CD4-positive, alpha-beta T cell treated with Interleukin-15 for 4 hours (primary cell): ENCODE measurements around the gene MRPS34.
A peak's percentile ranks its signal among the peaks of the same experiment; 100 is the strongest.
"Not testable (repeated sequence)": the region's sequence is repeated elsewhere in the genome, so short reads cannot be mapped to it uniquely, and the experiment has no call there.

Experiments used
- DNase-seq: peaks from one replicate; pipeline ENCODE4 v3.0.0-alpha.2; 2020; ENCODE audit warnings: low spot score

MRPS34 gene

DNA sequence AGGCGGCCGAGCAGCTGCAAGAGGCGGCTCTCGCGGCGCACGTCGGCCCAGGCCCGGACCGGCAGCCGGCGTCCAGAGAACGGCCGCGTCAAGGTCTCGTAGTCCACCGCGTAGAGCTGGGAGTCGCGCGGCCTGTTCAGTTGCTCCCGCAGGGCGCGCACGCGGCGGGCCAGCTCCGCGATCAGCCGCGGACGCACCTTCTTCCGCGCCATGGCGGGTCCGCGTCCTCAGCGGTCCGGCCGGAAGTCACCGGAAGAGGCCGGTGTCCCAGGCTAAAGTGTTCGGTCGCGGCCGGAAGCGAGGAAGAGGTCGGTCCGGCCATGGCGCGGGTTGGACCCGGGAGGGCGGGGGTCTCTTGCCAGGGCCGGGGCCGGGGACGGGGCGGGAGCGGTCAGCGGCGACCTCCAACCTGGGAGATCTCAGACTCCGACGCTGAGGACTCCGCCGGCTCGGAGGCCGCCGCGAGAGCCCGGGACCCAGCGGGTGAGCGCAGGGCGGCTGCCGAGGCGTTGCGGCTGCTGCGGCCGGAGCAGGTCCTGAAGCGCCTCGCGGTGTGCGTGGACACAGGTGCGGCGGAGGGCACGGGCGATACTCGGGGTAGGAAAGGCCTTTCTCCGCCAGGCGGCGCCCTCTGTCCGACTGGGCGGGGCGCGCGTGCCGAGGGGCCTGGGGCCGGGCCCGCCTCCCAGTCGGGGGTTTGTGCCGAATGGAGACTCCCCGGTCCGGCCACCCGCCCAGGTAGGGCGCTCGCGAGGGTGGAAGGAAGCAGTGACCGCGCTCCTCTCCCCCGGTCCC lies at the start of gene MRPS34:
Gene MRPS34, minus strand, starts transcription at position 227 of the 795 bp plus-strand sequence. Its CDS starts 15 bp downstream, at position 212.
- peak; percentile 81 for DNase-seq

- DNase-seq, result no peak
Measured at GRCh38 chr16:1821861-1822611, 49.1 kb upstream of the MRPS34 start.

GRCh38 chr16:1820946-1821290 lies 48.0 kb upstream of the MRPS34 start:
- no peak for DNase-seq

- DNase-seq, result no peak
Measured at GRCh38 chr16:1820096-1820945, 47.4 kb upstream of the MRPS34 start.

GRCh38 chr16:1819611-1820010 lies 46.7 kb upstream of the MRPS34 start:
- no peak for DNase-seq

- DNase-seq, result no peak
Measured at GRCh38 chr16:1818873-1819525, 46.1 kb upstream of the MRPS34 start.

DNA sequence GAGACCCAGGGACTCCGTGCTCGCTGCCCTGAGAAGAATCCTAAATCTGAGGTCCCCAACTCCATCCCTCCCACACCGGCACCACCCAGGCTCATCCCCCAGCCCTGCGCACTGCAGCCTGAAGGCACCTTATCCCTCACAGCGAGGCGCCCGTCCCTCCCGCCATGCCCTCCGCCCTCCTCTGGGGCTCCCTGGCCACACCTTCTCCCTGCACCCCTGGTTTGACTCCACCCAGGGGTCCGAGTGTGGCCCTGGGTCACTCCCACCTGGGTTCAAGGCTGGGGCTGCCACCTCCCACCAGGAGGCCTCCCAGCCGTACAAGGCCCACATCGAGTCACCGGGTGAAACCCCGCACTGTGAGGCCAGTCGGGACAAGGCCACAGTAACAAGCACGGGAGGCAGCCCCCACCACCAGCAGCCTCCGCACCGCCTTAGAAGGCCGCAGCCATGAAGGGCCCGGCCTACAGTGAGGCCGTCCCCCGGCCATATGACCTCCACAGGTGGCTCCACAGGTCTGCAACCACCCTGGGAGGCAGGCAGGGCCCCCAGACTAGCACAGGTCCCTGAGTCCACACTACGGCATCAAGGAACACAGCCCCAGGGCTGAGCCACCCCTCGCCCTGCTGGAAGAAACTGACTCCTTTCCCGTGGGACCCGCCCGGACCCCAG lies 45.4 kb upstream of the MRPS34 start:
- DNase-seq, result no peak

DNA sequence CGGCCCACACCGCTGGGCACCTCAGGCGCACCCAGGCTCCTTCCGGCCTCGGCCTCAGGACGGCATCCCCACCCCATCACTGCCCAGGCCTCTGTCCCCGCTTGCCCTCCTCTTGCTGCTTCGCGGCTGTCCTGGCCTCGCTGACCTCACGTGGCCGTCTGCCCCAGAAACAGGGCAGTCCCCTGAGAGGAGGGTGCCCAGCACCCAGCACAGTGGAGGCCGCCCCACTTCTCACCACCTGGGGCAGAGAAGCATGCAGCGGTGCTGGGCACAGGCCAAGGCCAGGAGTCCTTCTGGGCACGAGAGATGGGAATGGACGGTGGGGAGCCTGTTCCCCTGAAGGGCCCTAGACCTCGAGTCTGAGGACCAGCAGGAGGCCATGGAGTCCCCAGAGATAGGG lies 44.8 kb upstream of the MRPS34 start:
- DNase-seq, result no peak

GRCh38 chr16:1817276-1817589 lies 44.3 kb upstream of the MRPS34 start:
- DNase-seq, result no peak

- no peak for DNase-seq
Measured at GRCh38 chr16:1816396-1817275, 43.7 kb upstream of the MRPS34 start.

DNA sequence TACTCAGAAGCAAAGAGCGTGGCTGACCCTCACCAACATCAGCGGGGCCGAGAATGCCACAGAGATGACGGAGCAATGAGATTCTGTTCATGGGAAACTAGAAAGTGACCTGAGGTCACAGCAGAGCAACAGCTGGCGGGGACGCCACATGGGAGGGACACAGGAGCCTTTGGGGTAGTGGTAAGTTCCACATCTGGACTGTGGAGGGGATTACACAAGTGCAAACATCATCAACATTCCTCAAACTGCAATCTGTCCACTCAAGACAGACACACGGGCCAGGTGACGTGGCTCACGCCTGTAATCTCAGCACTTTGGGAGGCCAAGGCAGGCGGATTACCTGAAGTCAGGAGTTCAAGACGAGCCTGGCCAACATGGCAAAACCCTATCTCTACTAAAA lies 42.5 kb upstream of the MRPS34 start:
- no peak for DNase-seq

GRCh38 chr16:1812732-1813163 lies 39.8 kb upstream of the MRPS34 start:
- peak; percentile 17 for DNase-seq

DNA sequence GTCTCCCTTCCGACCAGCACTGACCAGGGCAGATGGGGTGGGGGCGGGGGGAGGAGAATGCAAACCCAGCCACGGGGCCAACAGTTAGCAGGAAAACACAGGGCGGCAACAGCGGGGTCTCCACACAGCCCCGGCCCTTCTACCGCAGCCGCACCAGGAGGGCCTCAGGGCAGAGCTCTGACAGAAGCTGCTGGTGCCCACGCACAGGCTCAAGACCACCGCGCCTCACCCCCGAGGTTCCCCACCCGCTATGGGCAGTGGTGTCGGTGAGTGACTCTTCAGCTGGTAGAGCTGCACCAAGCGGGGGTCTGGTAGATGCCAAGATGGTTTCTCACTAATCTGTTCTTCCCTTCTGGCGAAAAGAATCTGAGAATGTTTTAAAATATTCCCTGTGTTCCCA lies 37.6 kb upstream of the MRPS34 start:
- DNase-seq, result no peak

- DNase-seq, result no peak
Measured at GRCh38 chr16:1810106-1810505, 37.2 kb upstream of the MRPS34 start.

GRCh38 chr16:1809281-1809801 lies 36.4 kb upstream of the MRPS34 start:
- DNase-seq, result no peak

DNA sequence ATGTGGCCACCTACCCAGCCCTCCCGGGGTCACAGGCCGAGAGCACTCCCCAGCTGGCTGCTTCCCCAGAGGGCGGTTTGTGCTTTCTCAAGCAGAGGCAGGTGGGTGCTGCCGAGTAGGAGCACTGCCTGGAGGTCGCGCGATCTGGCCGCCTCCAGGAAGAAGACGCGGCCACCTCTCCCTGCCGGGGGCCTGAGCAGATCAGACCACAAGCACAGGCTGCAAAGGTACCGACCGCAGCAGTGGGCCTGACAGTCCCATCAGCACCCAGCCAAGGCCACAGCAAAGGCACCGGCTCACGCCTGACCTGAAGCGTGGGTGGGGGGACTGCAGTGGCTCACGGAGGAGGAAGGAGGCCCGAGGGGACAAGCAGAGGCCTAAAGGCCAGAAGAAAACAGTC lies 35.8 kb upstream of the MRPS34 start:
- no peak for DNase-seq

- no peak for DNase-seq
Measured at GRCh38 chr16:1807626-1808025, 34.7 kb upstream of the MRPS34 start.

- DNase-seq, result no peak
Measured at GRCh38 chr16:1800701-1801100, 27.8 kb upstream of the MRPS34 start.

DNA sequence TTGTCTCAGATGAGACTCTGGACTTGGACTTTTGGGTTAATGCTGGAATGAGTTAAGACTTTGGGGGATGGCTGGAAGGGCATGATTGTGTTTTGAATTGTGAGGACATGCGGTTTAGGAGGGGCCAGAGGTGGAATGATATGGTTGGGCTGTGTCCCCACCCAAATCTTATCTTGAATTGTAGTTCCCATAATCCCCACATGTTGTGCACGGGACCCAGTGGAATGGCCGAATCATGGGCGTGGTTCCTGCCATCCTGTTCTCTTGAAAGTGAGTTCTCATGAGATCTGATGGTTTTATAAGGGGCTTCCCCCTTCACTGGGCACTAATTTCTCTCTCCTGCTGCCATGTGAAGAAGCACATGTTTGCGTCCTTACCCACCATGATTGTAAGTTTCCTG lies 26.3 kb upstream of the MRPS34 start:
- DNase-seq, result not testable (repeated sequence)

GRCh38 chr16:1794908-1795666 lies 22.2 kb upstream of the MRPS34 start:
- no peak for DNase-seq
